Neuronal stem cell (in vitro differentiated cells): ENCODE data around the gene BEAN1.

Experiments
- DNase-seq: peaks from one replicate; pipeline ENCODE4 v3.0.0-alpha.2; 2013; ENCODE audit warnings: low spot score
- H2AFZ ChIP-seq: one replicate; pipeline ENCODE4 v1.6.1; 2013; ENCODE audit warnings: mild to moderate bottlenecking, low read length, inconsistent platforms
- H2AK5ac ChIP-seq: 2 replicates; pipeline ENCODE4 v1.6.1; 2013; ENCODE audit warnings: low read depth, mild to moderate bottlenecking, inconsistent platforms, low read length, moderate library complexity, mixed read lengths
- H2BK120ac ChIP-seq: 2 replicates; pipeline ENCODE4 v1.6.1; 2013; ENCODE audit warnings: low read depth, mild to moderate bottlenecking, inconsistent platforms, low read length, moderate library complexity, mixed read lengths
- H2BK12ac ChIP-seq: one replicate; pipeline ENCODE4 v1.6.1; 2013; ENCODE audit warnings: low read length, inconsistent platforms
- H2BK15ac ChIP-seq: 2 replicates; pipeline ENCODE4 v1.6.1; 2013; ENCODE audit warnings: mild to moderate bottlenecking, low read length, inconsistent platforms, mixed read lengths
- H2BK5ac ChIP-seq: one replicate; pipeline ENCODE4 v1.6.1; 2013; ENCODE audit warnings: inconsistent platforms, mild to moderate bottlenecking, low read length, moderate library complexity
- H3K14ac ChIP-seq: one replicate; pipeline ENCODE4 v1.6.1; 2013; ENCODE audit warnings: low read length, inconsistent platforms
- H3K18ac ChIP-seq: 2 replicates; pipeline ENCODE4 v1.6.1; 2013; ENCODE audit warnings: low read length, inconsistent platforms
- H3K23ac ChIP-seq: 2 replicates; pipeline ENCODE4 v1.6.1; 2013; ENCODE audit warnings: low read depth, mild to moderate bottlenecking, mixed read lengths, low read length, inconsistent platforms; ENCODE audit not compliant: poor library complexity
- H3K27ac ChIP-seq: replicated peaks from 3 replicates; pipeline ENCODE4 v1.5.1; 2013; ENCODE audit warnings: low read length, inconsistent platforms
- H3K27me3 ChIP-seq, 3 experiments: 2 replicates each; pipeline ENCODE4 v1.6.1; 2013; ENCODE audit warnings: low read length in 3 of 3, mild to moderate bottlenecking in 2 of 3, inconsistent platforms in 1 of 3, low read depth in 1 of 3, mixed read lengths in 1 of 3, moderate library complexity in 1 of 3; ENCODE audit not compliant: control insufficient read depth in 3 of 3, insufficient read depth in 3 of 3
- H3K36me3 ChIP-seq, 2 donors: replicated peaks in 1 of 2; 2 replicates each; pipeline ENCODE4 v1.6.1; 2013; ENCODE audit warnings: low read length in 2 of 2; ENCODE audit not compliant: control insufficient read depth in 2 of 2, insufficient read depth in 2 of 2
- H3K4ac ChIP-seq: 2 replicates; pipeline ENCODE4 v1.6.1; 2013; ENCODE audit warnings: inconsistent platforms, mild to moderate bottlenecking, low read length, moderate library complexity
- H3K4me1 ChIP-seq, 2 donors: 1 replicate in 1 of 2; 2 replicates in 1 of 2; pipeline ENCODE4 v1.6.1; 2013; ENCODE audit warnings: low read length in 2 of 2, low read depth in 1 of 2; ENCODE audit not compliant: control insufficient read depth in 2 of 2, insufficient read depth in 1 of 2
- H3K4me2 ChIP-seq: one replicate; pipeline ENCODE4 v1.6.1; 2013; ENCODE audit warnings: mild to moderate bottlenecking, low read length, inconsistent platforms; ENCODE audit not compliant: insufficient read depth, poor library complexity, severe bottlenecking
- H3K4me3 ChIP-seq, 2 donors: 2 replicates each; pipeline ENCODE4 v1.5.1; 2013; ENCODE audit warnings: low read length in 2 of 2, mild to moderate bottlenecking in 2 of 2, inconsistent platforms in 1 of 2, moderate library complexity in 1 of 2
- H3K79me1 ChIP-seq: one replicate; pipeline ENCODE4 v1.6.1; 2013; ENCODE audit warnings: low read depth, mild to moderate bottlenecking, inconsistent platforms, low read length, moderate library complexity
- H3K9ac ChIP-seq: one replicate; pipeline ENCODE4 v1.6.1; 2013; ENCODE audit warnings: mild to moderate bottlenecking, low read depth, low read length, inconsistent platforms; ENCODE audit not compliant: poor library complexity
- H3K9me3 ChIP-seq, 2 donors: replicated peaks in 1 of 2; 2 replicates each; pipeline versions ENCODE3 to v1.6.1; 2013; ENCODE audit warnings: low read length in 2 of 2, mild to moderate bottlenecking in 2 of 2, inconsistent platforms in 1 of 2, low read depth in 1 of 2, mixed read lengths in 1 of 2, moderate library complexity in 1 of 2; ENCODE audit not compliant: control insufficient read depth in 2 of 2, insufficient read depth in 1 of 2
- H4K8ac ChIP-seq: one replicate; pipeline ENCODE4 v1.6.1; 2013; ENCODE audit warnings: low read depth, mild to moderate bottlenecking, inconsistent platforms, low read length, moderate library complexity
- H4K91ac ChIP-seq: one replicate; pipeline ENCODE4 v1.6.1; 2013; ENCODE audit warnings: low read length, low read depth, mild to moderate bottlenecking, inconsistent platforms; ENCODE audit not compliant: poor library complexity
- WGBS, 2 donors: extraction: QIAGEN DNeasy Blood & Tissue Kit; methylation state at CpG; one replicate each; pipeline ENCODE4 v1.1.7; 2013; ENCODE audit warnings: missing lambda C conversion rate in 2 of 2, mixed read lengths in 1 of 2; ENCODE audit not compliant: insufficient read length in 2 of 2, insufficient replicate concordance in 1 of 2; ENCODE audit errors: extremely low coverage in 2 of 2; 5-methylcytosine and 5-hydroxymethylcytosine counted together

The BEAN1 gene

DNA sequence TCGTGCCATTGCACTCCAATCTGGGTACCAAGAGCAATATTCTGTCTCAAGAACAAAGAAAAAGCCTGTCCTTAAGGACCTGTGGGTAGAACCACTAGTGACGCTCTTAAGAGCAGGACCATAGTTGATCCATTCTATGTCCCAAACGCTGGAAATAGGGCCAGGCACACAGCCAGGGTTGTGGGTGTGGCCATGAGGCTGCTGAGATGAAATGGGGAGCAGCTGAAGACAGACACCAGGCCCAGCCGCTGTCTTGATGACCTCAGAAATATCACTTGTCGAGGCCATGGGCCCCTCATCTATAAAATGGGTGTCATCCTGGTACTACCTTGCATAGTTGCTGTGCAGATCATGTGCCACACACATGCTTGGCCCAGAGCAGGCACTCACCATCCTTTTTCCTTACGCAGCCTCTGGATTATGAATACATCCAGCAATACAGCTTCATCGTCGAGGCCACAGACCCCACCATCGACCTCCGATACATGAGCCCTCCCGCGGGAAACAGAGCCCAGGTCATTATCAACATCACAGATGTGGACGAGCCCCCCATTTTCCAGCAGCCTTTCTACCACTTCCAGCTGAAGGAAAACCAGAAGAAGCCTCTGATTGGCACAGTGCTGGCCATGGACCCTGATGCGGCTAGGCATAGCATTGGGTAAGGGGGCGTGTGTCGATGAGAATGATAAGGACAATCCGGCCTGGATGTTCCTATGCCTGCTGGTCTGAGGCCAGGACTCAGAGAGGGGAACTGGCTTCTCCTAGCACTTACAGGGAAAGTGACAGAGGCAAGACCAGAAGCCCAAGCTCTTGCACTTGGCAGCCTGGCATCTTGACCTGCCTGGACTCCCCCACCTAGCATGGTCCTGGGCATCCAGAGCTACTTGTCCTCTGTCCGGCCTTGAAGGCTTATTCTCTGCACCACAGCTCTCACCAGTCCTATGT lies 35.1 kb upstream of the BEAN1 start:
- Histone ChIP-seq H3K79me1 (no peaks in the 10 kb centered on the region), H2BK120ac (no peak overlapping the region), H3K4me2 (no peak overlapping the region), H3K14ac (no peak overlapping the region), H3K9ac (no peak overlapping the region), H3K9me3 (peaks cover 0 to 2% of the 10 kb centered on the region in 2 donors), H3K36me3 (no peaks in the 10 kb centered on the region), H3K23ac (no peak overlapping the region), H4K8ac (no peak overlapping the region), H2BK5ac (no peak overlapping the region), H2BK12ac (no peak overlapping the region), H3K4ac (no peak overlapping the region), H3K18ac (no peak overlapping the region), H2BK15ac (no peak overlapping the region), H2AFZ (no peak overlapping the region), H4K91ac (no peak overlapping the region), H3K27me3 (no peaks in the 10 kb centered on the region), H2AK5ac (no peak overlapping the region), H3K27ac (no peak overlapping the region), H3K4me3 (no peak overlapping the region), H3K4me1 (no peaks in the 10 kb centered on the region)
- no peak for DNase-seq
- WGBS, 2 donors: no CpG with 5 or more reads among the region's 18 CpGs

DNA sequence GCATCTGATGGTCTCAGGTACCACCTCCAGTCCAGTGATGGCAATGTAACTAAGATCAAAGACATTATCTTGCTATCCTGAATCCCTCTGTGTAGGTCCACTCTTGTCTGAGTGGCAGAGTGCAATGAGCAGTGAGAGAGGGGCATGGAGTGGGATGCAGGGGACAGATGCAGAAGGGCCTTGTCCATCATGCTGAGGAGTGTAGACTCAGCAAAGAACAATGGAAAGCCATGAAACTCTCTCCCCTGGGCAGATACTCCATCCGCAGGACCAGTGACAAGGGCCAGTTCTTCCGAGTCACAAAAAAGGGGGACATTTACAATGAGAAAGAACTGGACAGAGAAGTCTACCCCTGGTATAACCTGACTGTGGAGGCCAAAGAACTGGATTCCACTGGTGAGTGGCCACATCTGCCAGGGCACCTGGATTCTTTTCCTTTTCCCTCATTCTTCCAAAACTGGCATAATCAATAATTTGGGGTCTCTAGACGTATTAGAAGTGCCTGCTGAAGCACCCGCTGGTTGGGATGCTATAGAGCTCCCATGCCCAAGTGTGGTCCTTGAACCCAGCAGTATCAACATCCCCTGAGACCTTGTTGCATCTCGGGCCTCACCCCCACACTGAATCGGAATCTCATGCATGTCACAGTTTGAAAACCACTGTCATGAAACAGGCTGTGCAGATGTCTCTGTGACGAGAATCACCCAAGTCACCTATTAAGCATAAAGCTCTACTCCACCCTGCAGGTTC lies 31.1 kb upstream of the BEAN1 start:
- Histone ChIP-seq H3K27ac (no peak overlapping the region), H3K4me2 (no peak overlapping the region), H3K4ac (no peak overlapping the region), H3K79me1 (no peaks in the 10 kb centered on the region), H4K8ac (no peak overlapping the region), H2BK12ac (no peak overlapping the region), H2BK120ac (no peak overlapping the region), H3K9ac (no peak overlapping the region), H3K14ac (no peak overlapping the region), H4K91ac (no peak overlapping the region), H3K4me3 (no peak overlapping the region), H3K4me1 (peaks cover 5 to 7% of the 10 kb centered on the region in 2 donors), H3K27me3 (no peaks in the 10 kb centered on the region), H3K9me3 (peaks cover 0 to 2% of the 10 kb centered on the region in 2 donors), H2BK15ac (no peak overlapping the region), H3K23ac (no peak overlapping the region), H2AFZ (no peak overlapping the region), H2AK5ac (no peak overlapping the region), H2BK5ac (no peak overlapping the region), H3K36me3 (no peaks in the 10 kb centered on the region), H3K18ac (no peak overlapping the region)
- no CpG with 5 or more reads among the region's 7 CpGs for WGBS, 2 donors
- DNase-seq: no peak

DNA sequence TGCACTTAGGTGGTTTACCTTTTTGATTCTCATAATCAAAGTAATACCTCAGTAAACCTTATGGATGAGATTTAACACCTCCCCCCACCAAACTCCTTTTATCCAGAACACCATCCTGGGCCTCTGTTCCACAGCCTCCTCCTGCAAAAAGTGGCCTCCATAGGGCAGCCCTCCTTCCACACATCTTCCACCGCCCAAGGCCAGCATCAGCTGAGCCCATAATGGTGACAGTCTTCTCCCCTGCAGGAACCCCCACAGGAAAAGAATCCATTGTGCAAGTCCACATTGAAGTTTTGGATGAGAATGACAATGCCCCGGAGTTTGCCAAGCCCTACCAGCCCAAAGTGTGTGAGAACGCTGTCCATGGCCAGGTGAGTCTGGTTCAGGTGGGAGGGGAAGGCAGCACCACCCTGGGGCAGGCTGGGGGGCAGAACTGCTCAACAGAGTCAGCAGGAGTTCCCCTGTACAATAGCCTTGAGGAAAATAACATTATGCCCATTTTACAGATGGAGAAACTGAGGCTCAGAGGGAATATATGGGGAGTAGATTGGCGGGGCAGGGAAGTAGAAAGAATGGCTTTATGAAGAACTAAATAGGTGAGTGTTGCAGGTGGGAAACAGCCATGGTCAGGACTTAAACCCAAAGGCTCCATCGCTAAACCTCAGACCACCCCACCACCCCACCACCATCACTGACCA lies 29.2 kb upstream of the BEAN1 start:
- Histone ChIP-seq H4K91ac (no peak overlapping the region), H2AFZ (no peak overlapping the region), H3K4me3 (peak overlapping the region in 1 of 2 donors; percentile 2), H3K4me2 (no peak overlapping the region), H3K79me1 (no peaks in the 10 kb centered on the region), H3K9ac (no peak overlapping the region), H3K14ac (no peak overlapping the region), H2AK5ac (no peak overlapping the region), H3K4me1 (peaks cover 5 to 7% of the 10 kb centered on the region in 2 donors), H3K23ac (no peak overlapping the region), H2BK120ac (no peak overlapping the region), H2BK15ac (no peak overlapping the region), H3K27me3 (no peaks in the 10 kb centered on the region), H3K18ac (no peak overlapping the region), H3K4ac (no peak overlapping the region), H2BK12ac (no peak overlapping the region), H3K9me3 (peaks cover 0 to 2% of the 10 kb centered on the region in 2 donors), H3K36me3 (no peaks in the 10 kb centered on the region), H3K27ac (no peak overlapping the region), H4K8ac (no peak overlapping the region), H2BK5ac (no peak overlapping the region)
- no CpG with 5 or more reads among the region's 5 CpGs for WGBS, 2 donors
- no peak for DNase-seq
